ENCODE measurements around the gene SCN2B.

DNA sequence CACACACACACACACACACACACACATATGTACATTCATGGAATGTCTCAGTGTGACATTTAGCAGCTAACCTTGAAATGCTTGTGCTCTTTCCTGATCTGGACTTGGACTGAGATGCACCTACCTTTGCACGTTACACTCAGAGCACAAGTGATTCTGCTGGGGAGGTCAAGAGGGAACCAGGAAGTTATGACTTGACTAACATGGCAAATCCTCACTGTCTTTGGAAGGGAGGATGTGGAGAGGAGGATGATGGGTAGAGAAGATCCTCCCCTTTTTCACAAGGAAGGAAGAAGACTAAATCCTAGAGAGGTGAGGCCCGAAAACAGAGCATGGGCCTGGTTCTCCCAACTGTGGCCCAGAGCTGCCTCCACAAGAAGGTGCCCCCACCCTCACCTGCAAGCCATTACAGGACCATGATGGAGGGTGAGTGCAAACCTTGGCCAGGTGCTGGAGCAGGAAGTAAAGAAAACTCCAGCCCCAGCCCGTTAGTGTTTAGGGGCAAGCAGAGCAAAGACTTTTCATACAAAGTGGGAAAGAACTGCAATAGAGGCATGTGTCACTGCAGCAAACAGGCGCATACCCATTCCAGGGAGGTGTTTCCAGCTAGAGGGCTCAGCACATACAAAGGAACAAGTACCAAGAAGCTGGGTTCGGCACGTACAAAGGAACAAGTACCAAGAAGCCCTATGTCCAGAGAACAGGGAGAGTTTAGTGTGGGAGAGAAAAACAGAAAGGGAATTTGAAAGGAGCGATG lies 50.2 kb downstream of the SCN2B start:
- TF ChIP-seq, protein P1, sequence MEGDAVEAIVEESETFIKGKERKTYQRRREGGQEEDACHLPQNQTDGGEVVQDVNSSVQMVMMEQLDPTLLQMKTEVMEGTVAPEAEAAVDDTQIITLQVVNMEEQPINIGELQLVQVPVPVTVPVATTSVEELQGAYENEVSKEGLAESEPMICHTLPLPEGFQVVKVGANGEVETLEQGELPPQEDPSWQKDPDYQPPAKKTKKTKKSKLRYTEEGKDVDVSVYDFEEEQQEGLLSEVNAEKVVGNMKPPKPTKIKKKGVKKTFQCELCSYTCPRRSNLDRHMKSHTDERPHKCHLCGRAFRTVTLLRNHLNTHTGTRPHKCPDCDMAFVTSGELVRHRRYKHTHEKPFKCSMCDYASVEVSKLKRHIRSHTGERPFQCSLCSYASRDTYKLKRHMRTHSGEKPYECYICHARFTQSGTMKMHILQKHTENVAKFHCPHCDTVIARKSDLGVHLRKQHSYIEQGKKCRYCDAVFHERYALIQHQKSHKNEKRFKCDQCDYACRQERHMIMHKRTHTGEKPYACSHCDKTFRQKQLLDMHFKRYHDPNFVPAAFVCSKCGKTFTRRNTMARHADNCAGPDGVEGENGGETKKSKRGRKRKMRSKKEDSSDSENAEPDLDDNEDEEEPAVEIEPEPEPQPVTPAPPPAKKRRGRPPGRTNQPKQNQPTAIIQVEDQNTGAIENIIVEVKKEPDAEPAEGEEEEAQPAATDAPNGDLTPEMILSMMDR (IDR thresholded peaks at IDR 0.05), result no peak
- no peak for TF ChIP-seq POLR2AphosphoS5 (IDR thresholded peaks at IDR 0.05; ENCODE audit: insufficient read depth in 1 of 2, low read depth in 1 of 2)
- no peak for TF ChIP-seq POLR2A (IDR thresholded peaks at IDR 0.05)

All from vagina (tissue), 2 donors.